ENCODE measurements around the gene DES. TPM values are rescaled to one million over a fixed set of nuclear protein-coding genes. Genes with fewer than 3 reads are reported as not detected.
A peak's percentile ranks its signal among the peaks of the same experiment; 100 is the strongest.

Gene DES
- total RNA-seq, 1 donor from 2014 or later = 182 TPM

GRCh38 chr2:219452361-219453317, 34.5 kb downstream of the DES start:
- peak overlapping the region; percentile 91 to 94 for H3K27ac ChIP-seq
- peak overlapping the region; percentile 21 to 24 for H3K4me3 ChIP-seq
- peaks cover 53 to 58% of the 10 kb centered on the region in 2 donors for H3K36me3 ChIP-seq
- H3K9me3 ChIP-seq = no peaks in the 10 kb centered on the region
- peak; percentile 81 to 98 for DNase-seq (ENCODE audit: low spot score in 2 of 2)
- H3K27me3 ChIP-seq = no peaks in the 10 kb centered on the region
- H3K4me1 ChIP-seq = peaks cover 53 to 79% of the 10 kb centered on the region in 2 donors
- no peak for TF ChIP-seq CTCF (IDR thresholded peaks at IDR 0.05)
- intact Hi-C loops (cut with DNase I) = loop anchor here (5.0 kb wide), 1 partner anchor 175 kb away; the partner anchor contains the start of gene DNAJB2

GRCh38 chr2:219453671-219454590, 35.8 kb downstream of the DES start:
- H3K36me3 ChIP-seq = peaks cover 42 to 55% of the 10 kb centered on the region in 2 donors
- H3K27me3 ChIP-seq = no peaks in the 10 kb centered on the region
- H3K27ac ChIP-seq = peak overlapping the region; percentile 91 to 94
- DNase-seq (ENCODE audit: low spot score in 2 of 2) = peak; percentile 96 to 99
- no peak for TF ChIP-seq CTCF (IDR thresholded peaks at IDR 0.05)
- H3K4me1 ChIP-seq = peaks cover 46 to 75% of the 10 kb centered on the region in 2 donors
- peak overlapping the region in 1 of 2 donors; percentile 12 for H3K4me3 ChIP-seq
- H3K9me3 ChIP-seq = no peaks in the 10 kb centered on the region
- intact Hi-C loops (cut with DNase I) = loop anchor here (5.0 kb wide), 1 partner anchor 177 kb away; the partner anchor contains the start of gene DNAJB2

DNA sequence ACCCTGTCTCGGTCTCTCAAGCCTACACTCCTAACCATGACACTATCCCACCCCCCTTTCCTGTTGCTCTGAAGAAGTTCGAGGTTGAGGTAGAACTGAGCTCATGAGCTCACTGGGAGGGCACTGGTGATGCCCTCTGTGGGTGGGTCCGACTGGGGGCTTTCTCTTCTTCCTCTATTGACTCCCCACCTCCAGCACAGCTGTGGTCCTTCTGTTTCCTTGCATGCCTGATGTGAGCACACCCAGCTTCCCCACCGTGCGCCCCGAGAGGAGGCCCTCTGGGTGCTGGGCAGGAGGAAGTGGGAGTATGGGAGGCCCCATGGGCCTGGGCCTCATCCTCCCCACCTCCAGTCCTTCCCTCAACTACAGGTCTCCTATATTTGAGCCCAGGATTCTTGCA, 37.4 kb downstream of the DES start:
- Histone ChIP-seq H3K4me1 (peaks cover 48 to 74% of the 10 kb centered on the region in 2 donors), H3K4me3 (no peak overlapping the region), H3K9me3 (no peaks in the 10 kb centered on the region), H3K27me3 (no peaks in the 10 kb centered on the region), H3K27ac (peak overlapping the region; percentile 91 to 94), H3K36me3 (peaks cover 27 to 40% of the 10 kb centered on the region in 2 donors)
- TF ChIP-seq CTCF (IDR thresholded peaks at IDR 0.05) = no peak
- no peak for DNase-seq (ENCODE audit: low spot score in 2 of 2)
- intact Hi-C loops (cut with DNase I) = no loop called here

DNA sequence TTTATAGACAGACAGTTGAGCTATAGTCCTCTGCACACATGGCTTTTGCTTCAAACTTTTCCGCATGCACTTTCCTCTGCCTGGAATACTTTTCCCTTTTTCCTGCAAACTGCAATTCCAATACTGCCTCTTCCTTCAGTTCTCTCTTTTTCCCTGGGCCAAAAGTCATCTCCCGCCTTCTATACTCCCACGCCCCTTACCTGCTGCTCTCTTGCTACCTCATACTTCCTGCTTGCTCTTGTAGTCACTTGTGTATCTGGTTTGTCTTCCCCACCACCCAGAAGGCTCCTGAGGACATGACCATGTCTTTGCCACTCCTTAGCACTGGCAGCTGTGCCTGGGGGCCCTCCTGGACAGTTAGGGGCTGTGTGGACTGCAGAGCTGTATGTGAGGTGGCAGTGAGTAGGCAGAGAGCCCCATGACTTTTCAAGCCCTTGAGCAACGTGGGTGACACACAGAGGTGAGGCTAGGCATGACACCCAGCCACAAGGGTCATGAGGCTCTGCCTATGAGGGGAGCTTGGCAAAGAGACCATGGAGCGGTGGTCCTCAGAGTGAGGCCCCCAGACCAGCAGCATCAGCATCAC, 39.7 kb downstream of the DES start:
- Histone ChIP-seq H3K4me1 (peaks cover 48 to 70% of the 10 kb centered on the region in 2 donors), H3K27ac (peak overlapping the region; percentile 91 to 94), H3K4me3 (no peak overlapping the region), H3K27me3 (no peaks in the 10 kb centered on the region), H3K9me3 (no peaks in the 10 kb centered on the region), H3K36me3 (peaks cover 33 to 45% of the 10 kb centered on the region in 2 donors)
- no peak for DNase-seq (ENCODE audit: low spot score in 2 of 2)
- TF ChIP-seq CTCF (IDR thresholded peaks at IDR 0.05) = peak in 1 of 3 experiments; percentile 14
- intact Hi-C loops (cut with DNase I) = no loop called here

GRCh38 chr2:219458996-219459395, 40.8 kb downstream of the DES start:
- Histone ChIP-seq H3K4me3 (no peak overlapping the region), H3K4me1 (peaks cover 41 to 66% of the 10 kb centered on the region in 2 donors), H3K36me3 (peaks cover 44 to 51% of the 10 kb centered on the region in 2 donors), H3K27ac (peak overlapping the region; percentile 91 to 94), H3K27me3 (no peaks in the 10 kb centered on the region), H3K9me3 (no peaks in the 10 kb centered on the region)
- intact Hi-C loops (cut with DNase I) = loop anchor here (1.0 kb wide), 1 partner anchor 39 kb away; the partner anchor contains the start of gene GMPPA
- DNase-seq (ENCODE audit: low spot score in 2 of 2) = no peak
- no peak for TF ChIP-seq CTCF (IDR thresholded peaks at IDR 0.05)
